PC-3 (cell line): Measurements from ENCODE around the gene RTF2.

Source experiments
- CTCF ChIP-seq: fragments of 300-600 bp; sonication (generic); conservative IDR thresholded peaks from 2 replicates; pipeline ENCODE4 v1.5.1; 2017; ENCODE audit warnings: antibody characterized with exemption, low read depth, mild to moderate bottlenecking, low read length
- EZH2 ChIP-seq: fragments of 300-600 bp; sonication (generic); IDR thresholded peaks from one replicate; pipeline ENCODE4 v1.6.1; 2017; ENCODE audit warnings: antibody characterized with exemption, mild to moderate bottlenecking, low read length; ENCODE audit not compliant: unreplicated experiment

- TF ChIP-seq CTCF, result no peak
- TF ChIP-seq EZH2, result no peak
Observed at GRCh38 chr20:56437196-56437960, 31.0 kb upstream of the RTF2 start.
